Measurements from ENCODE around the gene TSPAN32. TPM values are rescaled to one million over a fixed set of nuclear protein-coding genes. Genes with fewer than 3 reads are reported as not detected.

TSPAN32 gene
- total RNA-seq, 1 donor from 2014 or later, result not detected

DNA sequence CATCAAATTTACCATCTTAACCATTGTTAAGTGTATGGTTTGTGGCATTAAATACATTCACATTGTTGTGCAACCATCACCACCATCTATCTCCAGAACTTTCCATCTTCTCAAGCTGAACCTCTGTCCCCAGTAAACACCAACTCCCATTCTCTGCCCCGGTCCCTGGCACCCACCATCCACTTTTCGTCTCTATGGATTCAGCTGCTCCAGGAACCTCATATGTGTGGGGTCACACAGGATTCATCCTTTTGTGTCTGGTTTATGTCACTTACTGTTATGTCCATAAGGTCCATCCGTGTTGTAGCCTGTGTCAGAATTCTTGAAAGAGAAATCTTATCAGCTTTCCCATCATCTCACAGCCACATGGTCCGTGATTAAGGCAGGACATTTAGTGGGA, 16.3 kb downstream of the TSPAN32 start:
- Mint-ChIP-seq H3K9me3 (ENCODE audit: unreplicated experiment) (peaks cover 3% of the 10 kb centered on the region), H3K36me3 (ENCODE audit: unreplicated experiment) (no peaks in the 10 kb centered on the region), H3K27me3 (ENCODE audit: unreplicated experiment) (peaks cover 4% of the 10 kb centered on the region), H3K4me1 (ENCODE audit: low read depth, unreplicated experiment) (no peaks in the 10 kb centered on the region), H3K27ac (ENCODE audit: unreplicated experiment) (no peak overlapping the region), H3K4me3 (ENCODE audit: unreplicated experiment) (no peak overlapping the region)
- TF ChIP-seq, protein P1, sequence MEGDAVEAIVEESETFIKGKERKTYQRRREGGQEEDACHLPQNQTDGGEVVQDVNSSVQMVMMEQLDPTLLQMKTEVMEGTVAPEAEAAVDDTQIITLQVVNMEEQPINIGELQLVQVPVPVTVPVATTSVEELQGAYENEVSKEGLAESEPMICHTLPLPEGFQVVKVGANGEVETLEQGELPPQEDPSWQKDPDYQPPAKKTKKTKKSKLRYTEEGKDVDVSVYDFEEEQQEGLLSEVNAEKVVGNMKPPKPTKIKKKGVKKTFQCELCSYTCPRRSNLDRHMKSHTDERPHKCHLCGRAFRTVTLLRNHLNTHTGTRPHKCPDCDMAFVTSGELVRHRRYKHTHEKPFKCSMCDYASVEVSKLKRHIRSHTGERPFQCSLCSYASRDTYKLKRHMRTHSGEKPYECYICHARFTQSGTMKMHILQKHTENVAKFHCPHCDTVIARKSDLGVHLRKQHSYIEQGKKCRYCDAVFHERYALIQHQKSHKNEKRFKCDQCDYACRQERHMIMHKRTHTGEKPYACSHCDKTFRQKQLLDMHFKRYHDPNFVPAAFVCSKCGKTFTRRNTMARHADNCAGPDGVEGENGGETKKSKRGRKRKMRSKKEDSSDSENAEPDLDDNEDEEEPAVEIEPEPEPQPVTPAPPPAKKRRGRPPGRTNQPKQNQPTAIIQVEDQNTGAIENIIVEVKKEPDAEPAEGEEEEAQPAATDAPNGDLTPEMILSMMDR (IDR thresholded peaks at IDR 0.05; ENCODE audit: partially characterized antibody, unreplicated experiment), result no peak
- no peak for DNase-seq

- Mint-ChIP-seq H3K4me3 (ENCODE audit: unreplicated experiment) (no peak overlapping the region), H3K4me1 (ENCODE audit: low read depth, unreplicated experiment) (no peaks in the 10 kb centered on the region), H3K9me3 (ENCODE audit: unreplicated experiment) (peaks cover 3% of the 10 kb centered on the region)
Measured at GRCh38 chr11:2318707-2319106, 16.9 kb downstream of the TSPAN32 start.

GRCh38 chr11:2319791-2320472, 18.1 kb downstream of the TSPAN32 start:
- Mint-ChIP-seq H3K4me1 (ENCODE audit: low read depth, unreplicated experiment) (no peaks in the 10 kb centered on the region), H3K4me3 (ENCODE audit: unreplicated experiment) (no peak overlapping the region), H3K27me3 (ENCODE audit: unreplicated experiment) (peaks cover 6% of the 10 kb centered on the region), H3K36me3 (ENCODE audit: unreplicated experiment) (no peaks in the 10 kb centered on the region), H3K27ac (ENCODE audit: unreplicated experiment) (no peak overlapping the region), H3K9me3 (ENCODE audit: unreplicated experiment) (peaks cover 3% of the 10 kb centered on the region)
- TF ChIP-seq, protein P1 (IDR thresholded peaks at IDR 0.05; ENCODE audit: partially characterized antibody, unreplicated experiment), result no peak
- no peak for DNase-seq

More at GRCh38 chr11:2318707-2319106, 16.9 kb downstream of the TSPAN32 start:
- no peaks in the 10 kb centered on the region for H3K36me3 Mint-ChIP-seq (ENCODE audit: unreplicated experiment)
- no peak for DNase-seq
- peaks cover 6% of the 10 kb centered on the region for H3K27me3 Mint-ChIP-seq (ENCODE audit: unreplicated experiment)
- no peak overlapping the region for H3K27ac Mint-ChIP-seq (ENCODE audit: unreplicated experiment)
- TF ChIP-seq, protein P1 (IDR thresholded peaks at IDR 0.05; ENCODE audit: partially characterized antibody, unreplicated experiment), result no peak

DNA sequence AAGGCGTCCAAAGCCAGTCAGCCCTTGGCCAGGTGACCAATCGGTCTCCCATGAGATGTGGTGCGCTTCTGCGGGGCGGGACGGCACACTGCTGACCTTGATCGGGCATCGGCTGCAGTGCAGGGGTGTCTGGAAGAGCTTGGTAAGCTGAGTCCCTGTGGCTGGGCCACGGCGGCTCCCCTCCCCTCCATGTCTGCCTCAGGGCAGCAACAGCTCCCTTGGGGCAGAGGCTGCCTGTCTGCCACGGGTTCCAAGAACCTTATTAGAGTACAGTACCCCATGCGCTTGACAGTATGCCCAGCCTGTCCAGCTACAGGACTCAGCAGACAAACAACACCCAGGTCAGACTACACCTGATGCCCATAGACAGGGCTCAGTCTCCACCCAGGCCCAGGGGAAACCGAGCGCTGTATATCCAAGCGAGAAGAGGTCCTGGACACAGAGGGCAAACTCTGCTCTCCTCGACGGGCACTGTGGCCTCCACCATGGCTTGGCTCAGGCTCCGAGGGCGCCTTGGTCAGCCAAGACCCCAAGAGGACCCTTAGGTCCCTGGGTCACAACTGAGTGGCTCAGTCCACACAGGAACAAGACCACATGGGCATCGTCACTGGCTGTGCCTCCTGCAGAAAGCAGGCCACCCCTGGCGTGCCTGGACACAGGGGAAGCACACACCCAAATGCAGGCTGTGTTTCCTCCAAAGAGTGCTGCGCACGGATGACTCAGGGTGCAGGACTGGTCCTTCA, 18.9 kb downstream of the TSPAN32 start:
- Mint-ChIP-seq H3K4me1 (ENCODE audit: low read depth, unreplicated experiment) (no peaks in the 10 kb centered on the region), H3K4me3 (ENCODE audit: unreplicated experiment) (no peak overlapping the region), H3K36me3 (ENCODE audit: unreplicated experiment) (no peaks in the 10 kb centered on the region), H3K9me3 (ENCODE audit: unreplicated experiment) (peaks cover 3% of the 10 kb centered on the region), H3K27me3 (ENCODE audit: unreplicated experiment) (peaks cover 6% of the 10 kb centered on the region), H3K27ac (ENCODE audit: unreplicated experiment) (no peak overlapping the region)
- DNase-seq, result no peak
- TF ChIP-seq, protein P1 (IDR thresholded peaks at IDR 0.05; ENCODE audit: partially characterized antibody, unreplicated experiment), result no peak

GRCh38 chr11:2321311-2321683, 19.5 kb downstream of the TSPAN32 start:
- peaks cover 3% of the 10 kb centered on the region for H3K9me3 Mint-ChIP-seq (ENCODE audit: unreplicated experiment)
- H3K27ac Mint-ChIP-seq (ENCODE audit: unreplicated experiment), result no peak overlapping the region
- TF ChIP-seq, protein P1 (IDR thresholded peaks at IDR 0.05; ENCODE audit: partially characterized antibody, unreplicated experiment), result no peak
- H3K4me1 Mint-ChIP-seq (ENCODE audit: low read depth, unreplicated experiment), result no peaks in the 10 kb centered on the region
- DNase-seq, result no peak
- no peaks in the 10 kb centered on the region for H3K36me3 Mint-ChIP-seq (ENCODE audit: unreplicated experiment)
- H3K27me3 Mint-ChIP-seq (ENCODE audit: unreplicated experiment), result peaks cover 6% of the 10 kb centered on the region
- H3K4me3 Mint-ChIP-seq (ENCODE audit: unreplicated experiment), result no peak overlapping the region
